Kidney glomerular epithelial cell (primary cell): Measurements from ENCODE around the gene PARP1.
"Not testable (repeated sequence)": the region's sequence is repeated elsewhere in the genome, so short reads cannot be mapped to it uniquely, and the experiment has no call there.

ENCODE experiments used
- DNase-seq: peaks from one replicate; lab custom pipeline; 2025; lab: John Stamatoyannopoulos, UW

PARP1 gene

DNA sequence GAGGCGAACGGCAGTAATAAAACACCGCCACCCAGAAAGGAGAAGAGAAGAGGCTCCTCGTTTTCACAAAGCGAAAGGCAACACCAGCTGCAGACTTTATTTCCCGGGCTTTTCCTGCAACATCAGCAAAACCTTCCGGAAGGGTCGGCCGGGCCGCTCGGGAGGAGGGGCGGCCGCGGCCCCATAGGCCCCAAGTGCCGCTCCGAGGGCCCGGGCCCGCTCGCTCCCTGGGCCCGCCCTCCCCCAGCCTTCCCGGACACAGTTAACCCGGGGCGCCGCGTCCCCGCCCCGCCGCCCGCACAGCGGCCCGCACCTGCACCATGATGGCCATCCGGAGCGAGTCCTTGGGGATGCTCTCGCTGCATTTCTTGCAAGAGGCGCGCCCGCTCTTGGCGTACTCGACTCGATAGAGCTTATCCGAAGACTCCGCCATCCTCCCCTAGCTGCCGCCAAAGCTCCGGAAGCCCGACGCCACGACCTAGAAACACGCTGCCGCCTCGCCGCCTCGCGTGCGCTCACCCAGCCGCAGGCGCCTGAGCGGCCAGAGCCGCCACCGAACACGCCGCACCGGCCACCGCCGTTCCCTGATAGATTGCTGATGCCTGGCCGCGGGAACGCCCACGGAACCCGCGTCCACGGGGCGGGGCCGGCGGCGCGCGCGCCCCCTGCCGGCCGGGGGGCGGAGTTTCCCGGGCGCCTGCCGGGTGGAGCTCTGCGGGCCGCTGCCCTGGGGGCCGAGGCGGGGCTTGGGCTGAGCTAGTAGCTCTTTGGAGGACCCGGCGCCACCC lies at the start of gene PARP1:
TSS of gene PARP1 (minus strand) at position 597 of the 788 bp plus-strand sequence. CDS start at position 433, 164 bp downstream.
- peak; percentile 60 for DNase-seq

DNA sequence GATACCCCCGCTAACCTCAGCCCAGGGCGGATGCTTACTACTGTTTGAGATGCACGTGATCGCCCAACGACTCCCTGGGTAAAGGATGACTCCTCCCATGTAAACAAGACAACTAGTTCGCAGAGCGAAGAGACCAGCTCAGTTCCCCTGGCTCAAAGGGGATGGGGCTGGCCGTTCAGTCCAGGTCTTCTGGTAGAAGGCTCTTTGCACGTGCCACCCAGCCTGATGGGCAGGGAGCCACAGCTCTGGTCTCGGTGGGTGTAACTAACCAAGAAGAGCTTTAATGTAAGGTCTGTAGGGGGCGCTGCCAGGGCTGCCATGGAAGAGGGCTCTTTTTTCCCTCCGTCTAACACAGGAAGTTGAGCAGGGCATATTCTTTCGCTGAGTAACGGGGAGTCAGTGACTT lies 49.4 kb upstream of the PARP1 start:
- DNase-seq, result no peak

DNA sequence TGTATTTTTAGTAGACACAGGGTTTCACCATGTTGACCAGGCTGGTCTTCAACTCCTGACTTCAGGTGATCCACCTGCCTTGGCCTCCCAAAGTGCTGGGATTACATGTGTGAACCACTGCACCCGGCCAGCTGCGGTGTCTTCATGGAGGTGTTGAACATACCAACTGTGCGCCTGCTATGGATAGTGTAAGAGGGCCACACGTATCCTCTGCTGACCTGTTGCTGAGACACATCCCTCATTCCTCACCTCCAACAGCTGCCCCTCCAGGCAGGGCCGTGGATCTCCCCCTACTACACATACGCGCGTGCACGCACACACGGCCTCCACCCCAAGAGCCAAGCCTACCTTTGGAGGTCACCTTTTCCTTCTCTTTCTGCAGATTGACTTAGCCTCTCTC lies 48.0 kb upstream of the PARP1 start:
- DNase-seq, result no peak

DNA sequence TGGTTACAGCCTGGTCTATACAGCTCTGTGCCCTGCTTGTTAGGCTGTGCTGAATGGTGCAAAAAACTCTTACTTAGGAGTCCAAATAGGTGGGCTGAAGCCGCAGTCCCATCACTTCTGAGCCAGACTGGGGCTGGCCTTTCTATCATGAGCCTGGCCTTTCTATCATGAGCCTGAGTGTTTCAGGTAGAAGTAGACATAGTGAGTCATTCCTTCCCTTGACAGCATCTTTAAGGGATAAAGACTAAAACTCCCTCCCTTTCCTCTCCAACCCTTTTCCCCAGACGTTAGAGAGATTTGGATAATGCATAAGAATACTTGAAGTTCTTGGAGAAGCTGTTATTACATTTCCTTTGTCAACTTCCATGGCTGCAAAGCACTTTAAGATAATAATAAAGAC lies 46.5 kb upstream of the PARP1 start:
- DNase-seq, result no peak

DNA sequence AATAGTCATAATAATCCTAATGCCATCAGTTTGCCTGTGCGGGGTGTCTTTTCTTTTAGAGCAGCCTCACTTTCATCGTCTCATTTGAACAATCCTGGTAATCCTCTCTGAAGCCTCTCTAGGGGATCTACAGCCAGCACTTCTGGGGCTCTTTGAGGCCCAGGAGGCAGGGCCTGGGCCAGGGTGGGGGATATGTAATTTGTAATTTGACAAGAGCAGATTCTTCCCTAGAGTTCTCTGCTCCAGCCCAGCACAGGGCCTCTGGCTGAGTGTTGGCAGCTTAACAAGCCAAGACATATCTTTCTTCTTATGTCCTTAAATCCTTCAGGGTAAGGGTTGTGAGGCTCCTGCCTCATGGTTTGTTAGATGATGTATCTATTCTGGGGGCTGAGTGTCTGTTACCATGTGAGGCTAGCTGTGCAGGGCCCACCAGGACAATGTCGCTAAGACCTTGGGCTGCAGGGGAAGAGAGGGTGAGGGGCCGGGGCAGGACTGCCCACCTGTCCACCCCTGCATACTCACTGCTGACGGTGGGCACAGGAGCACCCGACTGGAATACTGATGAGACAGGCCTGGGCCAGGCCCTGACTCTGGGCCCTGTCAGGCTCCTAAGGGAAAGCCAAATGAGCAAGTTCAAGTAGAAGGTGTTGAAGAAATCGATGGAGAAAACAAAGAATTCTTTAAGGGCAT lies 45.3 kb upstream of the PARP1 start:
- DNase-seq, result no peak

DNA sequence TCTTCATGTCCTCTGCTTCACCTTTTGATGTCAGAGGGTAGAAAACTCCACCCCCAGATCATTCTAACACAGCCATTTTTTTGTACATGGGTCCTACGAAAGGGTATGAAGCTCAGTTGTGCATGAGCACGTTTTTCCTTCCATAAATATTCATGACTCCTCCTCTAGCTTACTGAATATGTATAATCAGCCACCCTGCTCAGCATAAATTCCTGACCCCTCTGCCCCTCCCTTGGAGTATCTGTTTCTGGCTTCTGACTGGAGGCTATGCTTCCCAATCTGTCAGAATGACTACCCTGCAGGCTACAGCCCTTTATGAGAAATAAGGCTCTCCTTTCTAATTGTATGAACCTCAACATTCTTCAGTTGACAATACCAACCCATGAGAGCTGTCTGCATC lies 42.8 kb upstream of the PARP1 start:
- no peak for DNase-seq

DNA sequence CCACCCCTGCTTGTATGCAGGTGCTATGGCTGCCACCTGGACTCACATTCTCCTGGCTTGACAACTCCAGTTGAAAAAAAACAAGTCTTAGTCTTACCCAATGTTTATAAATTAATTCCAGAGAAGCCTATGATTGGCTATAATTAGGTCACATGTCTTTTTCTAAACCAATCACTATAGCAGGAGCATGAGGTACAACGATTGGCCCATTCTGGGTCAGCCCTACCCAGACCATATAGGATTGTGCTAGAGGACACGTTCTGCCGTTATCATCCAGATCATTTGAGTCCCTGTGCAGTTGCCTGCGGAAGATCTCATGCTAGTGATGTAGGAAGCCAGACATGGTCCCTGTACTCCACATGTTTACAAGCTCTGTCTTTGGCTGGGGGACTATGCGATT lies 41.9 kb upstream of the PARP1 start:
- DNase-seq, result no peak

DNA sequence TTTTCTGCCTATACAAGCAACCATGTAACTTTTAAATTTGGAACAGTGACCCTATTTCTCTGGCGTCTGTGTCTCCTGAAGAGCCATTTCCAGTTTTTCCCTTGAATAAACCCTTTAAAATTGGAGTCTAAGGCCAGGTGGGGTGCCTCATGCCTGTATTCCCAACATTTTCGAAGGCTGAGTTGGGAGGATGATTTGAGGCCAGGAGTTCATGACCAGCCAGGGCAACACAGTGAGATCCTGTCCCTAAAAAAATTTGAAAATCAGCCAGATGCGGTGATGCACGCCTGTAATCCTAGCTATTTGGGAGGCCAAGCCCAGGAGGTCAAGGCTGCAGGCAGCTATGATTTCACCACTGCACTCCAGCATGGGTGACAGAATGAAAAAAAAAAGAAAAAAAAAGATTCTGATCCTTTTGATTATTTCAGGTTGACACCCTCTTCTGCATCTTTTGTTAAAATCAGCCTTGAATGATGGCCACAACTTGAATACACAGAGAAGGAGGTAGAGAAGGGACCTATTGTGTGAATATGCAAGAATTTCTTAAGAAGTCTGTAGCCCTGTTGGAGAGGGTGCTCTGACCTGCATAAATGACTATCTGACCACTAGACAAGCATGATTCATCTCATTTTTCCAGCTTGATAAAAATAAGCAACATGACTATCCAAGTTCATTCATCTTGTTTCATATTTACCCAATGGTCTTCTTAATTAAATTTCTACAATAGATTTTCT lies 40.2 kb upstream of the PARP1 start:
- DNase-seq, result peak; percentile 7

DNA sequence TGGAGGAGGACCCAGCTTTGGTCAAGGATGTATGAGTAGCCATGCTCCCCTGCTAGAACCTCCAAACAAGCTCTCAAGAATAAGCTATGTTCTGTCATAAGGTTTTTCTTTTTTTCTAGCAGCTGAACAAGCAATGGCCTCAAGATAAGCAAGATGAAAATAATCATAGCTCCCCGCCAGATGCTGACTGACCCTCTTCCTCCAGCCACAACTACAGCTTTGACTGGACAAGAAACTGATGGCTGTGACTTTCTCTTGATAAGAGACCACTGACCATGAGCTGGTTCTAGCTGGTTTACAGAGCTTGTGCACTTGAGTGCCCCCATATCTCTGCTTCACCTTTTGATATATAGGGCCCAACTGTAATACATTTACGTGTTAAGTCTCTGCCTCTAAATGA lies 38.2 kb upstream of the PARP1 start:
- no peak for DNase-seq

DNA sequence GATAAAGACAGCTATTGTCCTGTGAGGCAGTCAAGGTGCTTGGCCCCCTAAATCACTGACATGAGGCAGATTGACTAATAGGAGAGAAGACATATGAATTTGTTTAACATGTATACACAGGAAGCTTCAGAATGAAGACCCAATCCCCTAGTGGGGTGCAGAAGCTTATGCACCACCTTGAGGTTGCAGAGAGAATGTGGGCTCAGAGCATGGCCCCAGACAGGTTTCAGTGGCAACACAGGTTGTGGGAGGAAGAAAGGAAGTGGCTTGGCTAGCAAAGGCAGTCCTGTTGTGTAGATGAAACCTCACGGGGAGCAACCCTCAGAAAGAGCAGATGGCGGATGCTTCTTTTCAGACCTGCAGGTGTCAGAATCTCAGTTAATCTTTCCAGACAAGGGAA lies 37.0 kb upstream of the PARP1 start:
- DNase-seq, result no peak

DNA sequence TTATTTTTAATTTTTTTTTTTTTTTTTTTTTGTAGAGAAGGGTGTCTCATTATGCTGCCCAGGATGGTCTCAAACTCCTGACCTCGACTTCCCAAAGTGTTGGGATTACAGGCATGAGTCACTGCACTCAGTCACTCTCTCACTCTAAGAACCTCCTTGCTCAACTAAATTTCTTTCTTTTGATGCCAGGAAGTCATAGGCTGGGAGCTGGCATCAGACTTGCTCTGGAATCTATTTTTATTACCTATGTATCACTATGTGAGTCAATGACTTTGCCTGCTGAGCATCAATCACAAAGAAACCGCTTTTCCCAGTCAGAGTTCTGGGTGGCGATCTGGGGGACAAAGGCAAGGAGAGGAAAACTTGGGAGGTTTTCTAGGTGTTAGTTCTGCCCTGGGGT lies 35.5 kb upstream of the PARP1 start:
- peak; percentile 21 for DNase-seq

DNA sequence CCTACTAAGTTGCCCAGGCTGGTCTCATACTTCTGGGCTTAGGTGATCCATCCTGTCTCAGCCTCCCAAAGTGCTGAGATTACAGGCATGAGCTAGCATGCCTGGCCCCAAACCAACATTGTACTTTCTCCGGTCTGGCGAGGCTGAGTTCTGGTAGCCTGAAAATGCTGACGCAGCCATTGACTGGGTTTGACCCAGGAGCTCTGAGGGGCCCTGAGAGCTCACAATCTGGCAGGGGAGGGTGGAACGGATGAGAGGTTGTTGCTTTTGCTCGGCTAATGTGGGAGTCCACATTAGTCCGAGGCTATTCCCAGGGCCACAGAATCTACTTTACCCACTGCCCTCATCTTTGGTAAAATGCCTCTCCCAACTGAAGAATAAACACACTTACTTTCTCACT lies 35.1 kb upstream of the PARP1 start:
- DNase-seq, result no peak

DNA sequence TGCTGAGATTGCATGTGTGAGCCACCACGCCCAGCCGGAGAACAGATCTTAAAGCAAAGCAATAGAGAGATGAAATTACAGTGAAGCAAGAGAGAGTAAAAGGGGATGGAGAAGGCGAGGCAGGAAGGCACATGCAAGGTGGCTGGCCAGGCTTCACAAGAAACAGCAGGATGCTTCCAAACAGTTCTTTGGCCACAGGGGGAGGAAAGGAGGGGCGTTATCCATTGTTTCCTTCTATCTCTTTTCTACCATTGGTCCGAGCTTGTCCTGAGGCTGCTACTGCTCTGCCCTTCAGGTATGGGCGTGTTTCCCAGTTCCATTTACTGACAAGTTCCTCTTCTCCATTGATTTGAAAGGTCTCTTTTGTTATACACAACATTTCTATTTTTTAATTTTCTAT lies 33.7 kb upstream of the PARP1 start:
- DNase-seq, result no peak

DNA sequence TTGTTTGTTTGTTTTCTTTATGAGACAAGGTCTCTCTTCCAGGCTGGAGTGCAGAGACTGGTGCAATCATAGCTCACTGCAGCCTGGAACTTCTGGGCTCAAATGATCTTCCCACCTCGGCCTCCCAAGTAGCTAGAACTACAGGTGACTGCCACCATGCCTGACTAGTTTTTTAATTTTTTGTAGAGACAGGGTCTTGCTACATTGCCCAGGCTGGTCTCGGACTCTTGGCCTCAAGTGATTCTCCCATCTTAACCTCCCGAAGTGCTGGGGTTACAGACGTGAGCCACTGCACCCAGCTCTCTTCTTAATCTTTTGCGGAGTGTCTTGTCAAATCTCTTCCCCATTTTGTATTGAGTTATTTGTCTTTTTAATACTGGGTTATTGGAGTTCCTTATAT lies 32.6 kb upstream of the PARP1 start:
- DNase-seq, result no peak

DNA sequence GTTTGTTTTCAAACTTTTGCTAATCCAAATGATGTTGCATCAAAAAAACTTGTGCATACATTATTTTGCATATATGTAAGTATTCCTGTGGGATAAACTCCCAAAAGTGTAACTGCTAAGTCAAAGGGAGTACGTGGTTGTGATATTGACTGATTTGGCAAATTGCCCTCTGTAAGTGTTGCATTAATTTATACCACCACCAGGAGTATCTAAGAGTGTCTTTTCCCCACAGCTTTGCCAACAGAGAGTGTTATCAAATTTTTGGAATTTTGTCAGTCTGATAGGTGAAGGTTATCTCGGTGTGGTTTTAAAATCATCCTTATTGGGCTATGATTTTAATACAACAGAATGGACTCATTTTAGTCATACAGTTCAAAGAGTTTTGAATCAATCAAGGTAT lies 30.1 kb upstream of the PARP1 start:
- no peak for DNase-seq

DNA sequence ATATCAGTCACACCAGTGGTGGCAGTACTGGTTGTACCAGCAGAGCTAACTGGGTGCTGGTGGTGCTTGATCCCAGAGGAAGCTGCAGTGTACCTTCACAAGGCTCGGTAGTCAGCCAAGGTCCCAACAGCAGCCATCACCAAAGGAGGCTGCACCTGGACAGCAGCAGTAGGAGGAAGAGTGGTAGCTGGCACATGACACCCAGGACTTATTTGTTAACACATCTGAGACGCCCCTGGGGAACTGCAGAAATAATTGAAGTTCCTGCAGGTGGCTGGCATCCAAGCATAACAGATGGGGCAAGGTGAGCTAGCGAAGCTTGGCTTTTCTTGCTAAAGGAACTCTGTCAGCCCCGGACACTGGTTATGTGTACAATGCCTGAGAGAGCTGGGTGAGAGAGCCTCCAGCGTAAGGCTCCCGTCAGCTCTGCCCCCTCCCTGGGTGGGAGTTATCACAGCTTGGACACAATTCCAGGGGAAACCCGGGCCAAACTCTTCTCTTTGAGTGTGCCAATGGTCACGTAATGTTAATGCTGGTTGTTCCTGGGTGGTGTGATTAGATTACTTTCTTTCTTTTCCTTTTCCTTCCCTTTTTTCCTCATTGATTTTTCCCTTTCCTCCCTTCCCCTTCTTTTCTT lies 29.1 kb upstream of the PARP1 start:
- DNase-seq, result peak; percentile 10

DNA sequence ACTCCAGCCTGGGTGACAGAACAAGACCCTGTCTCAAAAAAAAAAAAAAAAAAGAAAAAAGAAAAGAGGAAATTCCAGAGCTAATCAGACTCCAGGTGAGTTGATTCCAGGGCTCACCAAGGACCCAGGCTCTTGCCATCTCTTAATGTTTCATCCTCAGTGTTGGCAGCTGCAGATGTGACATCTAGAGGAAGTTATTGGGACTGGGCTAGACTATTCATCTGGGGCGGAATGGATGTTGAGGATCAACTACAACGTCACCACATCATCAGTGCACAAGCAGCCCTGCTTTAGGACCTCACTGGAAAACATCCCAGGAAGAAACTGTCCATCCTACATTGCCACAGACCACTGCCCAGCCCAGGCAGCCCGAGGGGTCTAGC lies 28.6 kb upstream of the PARP1 start:
- DNase-seq, result no peak

DNA sequence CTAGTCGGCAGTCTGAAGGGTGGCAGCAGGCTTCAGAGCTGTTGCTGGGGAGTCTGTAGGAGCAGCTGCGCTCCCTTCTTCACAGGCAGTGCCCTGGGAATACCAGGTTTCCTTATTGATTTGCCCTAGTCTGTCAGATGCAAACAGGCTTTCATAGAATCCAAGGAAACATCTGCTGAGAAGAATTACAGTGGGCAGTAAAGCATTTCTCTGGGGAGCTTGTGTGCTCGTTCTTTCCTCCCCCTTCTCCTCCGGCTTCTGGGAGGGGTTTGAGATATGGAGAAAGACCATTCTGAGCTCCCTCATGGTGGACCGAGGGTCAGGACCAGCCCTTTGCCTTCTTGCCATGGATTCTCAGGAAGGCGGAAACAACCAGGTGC lies 25.4 kb upstream of the PARP1 start:
- DNase-seq, result no peak

DNA sequence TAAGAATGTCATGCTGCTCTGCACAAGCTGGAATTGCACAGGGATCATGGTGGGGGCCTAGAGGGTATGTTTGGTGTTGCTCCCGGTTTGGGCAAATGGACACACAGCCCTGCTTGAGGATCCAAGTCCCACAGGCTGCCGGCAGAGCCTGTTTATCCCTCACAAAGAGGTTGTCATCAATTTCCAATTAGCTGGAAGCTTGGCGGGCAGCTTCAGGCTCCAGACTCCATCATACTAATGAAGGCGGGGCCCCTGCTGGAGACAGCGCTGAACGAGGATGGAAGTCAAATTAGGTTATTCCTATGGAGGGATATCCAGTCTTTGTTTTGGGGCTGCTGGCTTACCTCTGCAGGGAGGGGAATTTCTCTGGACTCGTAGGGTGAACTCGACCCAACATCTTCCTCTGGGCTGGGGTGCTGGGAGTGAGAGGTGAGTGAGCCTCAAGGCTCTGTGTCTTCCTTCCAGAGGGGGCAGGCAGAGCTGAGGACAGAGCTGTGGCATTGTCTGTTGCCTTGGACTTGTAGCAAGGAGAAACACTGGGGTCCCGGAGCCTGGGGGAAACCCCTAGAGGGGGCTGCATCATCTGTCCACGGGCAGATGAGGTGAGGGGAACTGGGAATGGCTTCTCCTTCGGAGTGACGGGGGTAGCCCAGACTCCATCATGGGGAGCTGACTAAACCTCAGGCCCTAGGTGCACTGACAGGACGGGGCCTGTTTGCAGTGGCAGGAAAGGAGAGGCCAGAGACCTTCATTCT lies 24.9 kb upstream of the PARP1 start:
- DNase-seq, result no peak

DNA sequence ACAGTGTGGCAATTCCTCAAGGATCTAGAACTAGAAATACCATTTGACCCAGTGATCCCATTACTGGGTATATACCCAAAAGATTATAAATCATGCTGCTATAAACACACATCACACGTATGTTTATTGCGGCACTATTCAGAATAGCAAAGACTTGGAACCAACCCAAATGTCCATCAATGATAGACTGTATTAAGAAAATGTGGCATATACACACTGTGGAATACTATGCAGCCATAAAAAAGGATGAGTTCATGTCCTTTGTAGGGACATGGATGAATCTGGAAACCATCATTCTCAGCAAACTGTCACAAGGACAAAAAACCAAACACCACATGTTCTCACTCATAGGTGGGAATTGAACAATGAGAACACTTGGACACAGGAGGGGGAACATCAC lies 24.0 kb upstream of the PARP1 start:
- not testable (repeated sequence) for DNase-seq

DNA sequence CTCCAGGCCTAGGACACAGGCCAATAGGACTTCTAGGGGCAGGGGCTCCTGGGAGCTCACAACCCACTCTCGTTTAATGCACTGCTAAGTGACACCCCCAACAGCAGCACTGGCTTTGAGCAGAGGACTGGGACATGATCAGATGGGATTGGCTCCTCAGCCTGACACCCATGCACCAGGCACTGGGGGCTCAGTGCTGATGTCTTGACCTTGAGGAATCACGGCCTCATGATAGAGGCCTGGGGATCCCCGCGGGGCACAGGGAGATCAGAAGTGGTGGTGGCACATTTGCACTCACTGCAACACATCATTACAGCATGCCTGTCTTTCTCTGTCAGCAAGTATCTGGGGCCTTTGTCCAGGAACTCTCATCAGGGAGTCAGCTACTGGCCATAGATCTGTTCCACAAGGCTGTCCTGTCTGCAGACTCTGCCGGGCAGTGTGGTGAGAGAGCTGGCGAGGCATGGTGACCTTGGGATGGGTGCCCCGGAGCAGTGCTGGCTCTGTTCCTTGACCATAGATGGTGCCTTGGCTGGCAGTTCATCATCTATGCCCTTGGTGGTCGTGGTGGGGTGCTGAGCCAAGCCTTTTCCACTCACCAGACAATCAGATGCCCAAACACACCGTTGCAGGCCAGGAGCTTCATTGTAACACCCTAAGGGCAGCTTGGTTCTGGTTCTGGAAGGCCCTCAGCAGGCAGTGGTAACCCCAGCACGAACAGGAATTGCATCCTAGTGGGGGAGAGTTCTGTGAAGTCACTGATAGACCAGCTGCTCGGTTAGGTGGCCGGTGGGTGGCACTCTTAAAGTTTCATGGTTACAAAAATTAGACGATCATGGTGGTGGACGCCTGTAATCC lies 22.2 kb upstream of the PARP1 start:
- DNase-seq, result no peak
